ENCODE measurements around the gene PHYHD1.
A peak's percentile ranks its signal among the peaks of the same experiment; 100 is the strongest.
"Not testable (repeated sequence)": the region's sequence is repeated elsewhere in the genome, so short reads cannot be mapped to it uniquely, and the experiment has no call there.

Gene PHYHD1

GRCh38 chr9:128947527-128948301 is 26.9 kb downstream of the PHYHD1 start, which contains the start of the genes DOLK and NUP188:
Gene DOLK (minus strand): TSS chr9:128947603. CDS start chr9:128947303, 300 bp downstream.
Gene NUP188 (plus strand): TSS chr9:128947699. CDS start chr9:128947720, 21 bp downstream.
- ChIA-PET POLR2A (interaction anchor here (0.5 to 1.6 kb wide), 5 partner anchors 81 to 1343 kb away, joined by 3 to 7 read pairs (median 4); partner anchors contain the start of genes ENDOG, SH3GLB2 and SPTAN1), CTCF (interaction anchor here (0.8 to 4.8 kb wide), 3 partner anchors 17 to 85 kb away, joined by 3 to 26 read pairs (median 3); no protein-coding TSS in a partner anchor)
- DNase-seq (ENCODE audit: extremely low spot score), result peak; percentile 100
- no peak for TF ChIP-seq CTCF (IDR thresholded peaks at IDR 0.05; ENCODE audit: control extremely low read depth, extremely low read depth, low read depth, missing control alignments)

- DNase-seq (ENCODE audit: extremely low spot score); CTCF ChIA-PET: not testable (repeated sequence)
- POLR2A ChIA-PET, result interaction anchor here (0.6 kb wide), 1 partner anchor 119 kb away, joined by 4 read pairs; the partner anchor contains the start of gene DOLPP1
These were observed 40.6 kb downstream of the PHYHD1 start for GRCh38 chr9:128961403-128961802.

GRCh38 chr9:128969491-128969890 is 48.7 kb downstream of the PHYHD1 start:
- POLR2A ChIA-PET, result no interaction called here

GRCh38 chr9:128972956-128973355 is 52.2 kb downstream of the PHYHD1 start:
- DNase-seq (ENCODE audit: extremely low spot score), result no peak
- CTCF ChIA-PET, result interaction anchor here (0.7 to 1.5 kb wide), 3 partner anchors 17 to 55 kb away, joined by 3 read pairs; partner anchors contain the start of gene SH3GLB2
- no peak for TF ChIP-seq CTCF (IDR thresholded peaks at IDR 0.05; ENCODE audit: control extremely low read depth, extremely low read depth, low read depth, missing control alignments)
- POLR2A ChIA-PET, result no interaction called here

More at GRCh38 chr9:128969491-128969890, 48.7 kb downstream of the PHYHD1 start:
- TF ChIP-seq CTCF (IDR thresholded peaks at IDR 0.05; ENCODE audit: control extremely low read depth, extremely low read depth, low read depth, missing control alignments), result no peak
- CTCF ChIA-PET, result interaction anchor here (1.2 kb wide), 1 partner anchor 41 kb away, joined by 3 read pairs; no protein-coding TSS in a partner anchor
- DNase-seq (ENCODE audit: extremely low spot score), result no peak

- DNase-seq (ENCODE audit: extremely low spot score), result no peak
- POLR2A ChIA-PET, result no interaction called here
- TF ChIP-seq CTCF (IDR thresholded peaks at IDR 0.05; ENCODE audit: control extremely low read depth, extremely low read depth, low read depth, missing control alignments), result no peak
These were observed 58.3 kb downstream of the PHYHD1 start for GRCh38 chr9:128979111-128979510.

GRCh38 chr9:128983536-128983935 is 62.8 kb downstream of the PHYHD1 start:
- CTCF ChIA-PET, result no interaction called here
- DNase-seq (ENCODE audit: extremely low spot score), result no peak
- POLR2A ChIA-PET, result no interaction called here
- TF ChIP-seq CTCF (IDR thresholded peaks at IDR 0.05; ENCODE audit: control extremely low read depth, extremely low read depth, low read depth, missing control alignments), result no peak

More at GRCh38 chr9:128979111-128979510, 58.3 kb downstream of the PHYHD1 start:
- CTCF ChIA-PET, result no interaction called here

GRCh38 chr9:128986671-128987070 is 65.9 kb downstream of the PHYHD1 start:
- no peak for TF ChIP-seq CTCF (IDR thresholded peaks at IDR 0.05; ENCODE audit: control extremely low read depth, extremely low read depth, low read depth, missing control alignments)
- no peak for DNase-seq (ENCODE audit: extremely low spot score)
- ChIA-PET POLR2A (no interaction called here), CTCF (no interaction called here)

All from GM10248 (cell line).